Measurements from ENCODE around the gene PALLD. TPM values are rescaled to one million over a fixed set of nuclear protein-coding genes. Genes with fewer than 3 reads are reported as not detected.

The PALLD gene
- polyA plus RNA-seq, 1 donor from 2014 or later, result 20.5 TPM

DNA sequence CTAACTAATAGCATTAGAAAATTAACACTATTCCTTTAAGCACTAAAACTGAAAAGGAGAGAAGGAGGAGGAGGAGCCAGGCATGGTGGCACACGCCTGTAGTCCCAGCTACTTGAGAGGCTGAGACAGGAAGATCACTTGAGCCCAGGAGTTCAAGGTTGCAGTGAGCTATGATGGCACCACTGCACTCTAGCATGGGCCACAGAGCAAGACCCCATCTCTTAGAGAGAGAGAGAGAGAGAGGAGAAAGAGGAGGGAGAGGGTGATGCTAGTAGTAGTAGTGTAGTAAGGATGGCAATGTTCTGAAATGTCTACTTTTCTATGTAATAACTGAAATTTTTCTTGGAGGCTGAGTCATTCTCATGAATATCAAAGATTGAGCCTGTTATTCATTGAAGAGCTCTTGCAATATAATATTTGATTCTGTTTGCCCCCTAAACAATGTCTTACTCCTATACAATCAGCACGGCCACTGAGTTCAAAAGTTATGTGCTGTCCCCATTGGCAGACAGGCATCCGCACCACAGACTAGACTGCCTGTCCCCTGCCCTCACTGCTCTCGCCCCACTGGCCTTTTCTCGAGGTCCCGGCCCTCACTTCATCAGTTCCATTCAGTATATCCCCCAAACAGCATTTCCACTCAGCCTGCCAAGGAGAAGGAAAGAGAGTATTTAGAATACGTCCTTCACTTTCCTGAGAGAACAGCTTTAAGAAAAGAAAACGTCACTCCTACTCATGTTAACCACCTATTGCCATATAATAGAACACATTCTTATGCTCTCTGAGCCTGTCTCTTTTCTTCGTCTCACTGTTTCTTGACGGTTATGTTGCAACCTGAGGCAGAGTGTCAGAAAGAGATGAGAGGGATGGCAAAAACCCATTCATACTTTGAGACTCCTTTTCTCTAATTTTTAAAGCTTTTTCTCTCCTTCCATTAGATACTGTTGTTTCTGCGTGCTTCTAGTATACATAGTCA, 238.1 kb downstream of the PALLD start:
- no peaks in the 10 kb centered on the region for H3K27me3 ChIP-seq (ENCODE audit: insufficient read depth, low read depth, low read length)
- no peaks in the 10 kb centered on the region for H3K9me2 ChIP-seq (ENCODE audit: insufficient read depth, low read length)
- H3K4me2 ChIP-seq (ENCODE audit: low read length), result no peak overlapping the region
- TF ChIP-seq POLR2AphosphoS5 (IDR thresholded peaks at IDR 0.05), result no peak
- no peak for TF ChIP-seq TAF1 (IDR thresholded peaks at IDR 0.05; ENCODE audit: low read depth)
- TF ChIP-seq EP300 (conservative IDR thresholded peaks at IDR 0.05; ENCODE audit: poor library complexity, severe bottlenecking), result no peak
- TF ChIP-seq RAD21 (conservative IDR thresholded peaks at IDR 0.05), result no peak
- TF ChIP-seq MXI1 (conservative IDR thresholded peaks at IDR 0.05; ENCODE audit: poor library complexity, severe bottlenecking), result no peak
- TF ChIP-seq CTCF (IDR thresholded peaks at IDR 0.05; ENCODE audit: poor library complexity, severe bottlenecking), result no peak
- TF ChIP-seq, protein P1, sequence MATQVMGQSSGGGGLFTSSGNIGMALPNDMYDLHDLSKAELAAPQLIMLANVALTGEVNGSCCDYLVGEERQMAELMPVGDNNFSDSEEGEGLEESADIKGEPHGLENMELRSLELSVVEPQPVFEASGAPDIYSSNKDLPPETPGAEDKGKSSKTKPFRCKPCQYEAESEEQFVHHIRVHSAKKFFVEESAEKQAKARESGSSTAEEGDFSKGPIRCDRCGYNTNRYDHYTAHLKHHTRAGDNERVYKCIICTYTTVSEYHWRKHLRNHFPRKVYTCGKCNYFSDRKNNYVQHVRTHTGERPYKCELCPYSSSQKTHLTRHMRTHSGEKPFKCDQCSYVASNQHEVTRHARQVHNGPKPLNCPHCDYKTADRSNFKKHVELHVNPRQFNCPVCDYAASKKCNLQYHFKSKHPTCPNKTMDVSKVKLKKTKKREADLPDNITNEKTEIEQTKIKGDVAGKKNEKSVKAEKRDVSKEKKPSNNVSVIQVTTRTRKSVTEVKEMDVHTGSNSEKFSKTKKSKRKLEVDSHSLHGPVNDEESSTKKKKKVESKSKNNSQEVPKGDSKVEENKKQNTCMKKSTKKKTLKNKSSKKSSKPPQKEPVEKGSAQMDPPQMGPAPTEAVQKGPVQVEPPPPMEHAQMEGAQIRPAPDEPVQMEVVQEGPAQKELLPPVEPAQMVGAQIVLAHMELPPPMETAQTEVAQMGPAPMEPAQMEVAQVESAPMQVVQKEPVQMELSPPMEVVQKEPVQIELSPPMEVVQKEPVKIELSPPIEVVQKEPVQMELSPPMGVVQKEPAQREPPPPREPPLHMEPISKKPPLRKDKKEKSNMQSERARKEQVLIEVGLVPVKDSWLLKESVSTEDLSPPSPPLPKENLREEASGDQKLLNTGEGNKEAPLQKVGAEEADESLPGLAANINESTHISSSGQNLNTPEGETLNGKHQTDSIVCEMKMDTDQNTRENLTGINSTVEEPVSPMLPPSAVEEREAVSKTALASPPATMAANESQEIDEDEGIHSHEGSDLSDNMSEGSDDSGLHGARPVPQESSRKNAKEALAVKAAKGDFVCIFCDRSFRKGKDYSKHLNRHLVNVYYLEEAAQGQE (IDR thresholded peaks at IDR 0.05; ENCODE audit: borderline replicate concordance), result no peak
- TF ChIP-seq EZH2 (IDR thresholded peaks at IDR 0.05; ENCODE audit: borderline replicate concordance, insufficient read depth, low read length, poor library complexity, severe bottlenecking), result no peak
- no peak for TF ChIP-seq SMC3 (conservative IDR thresholded peaks at IDR 0.05; ENCODE audit: poor library complexity)
- no peaks in the 10 kb centered on the region for H4K20me1 ChIP-seq (ENCODE audit: insufficient read depth)
- no peaks in the 10 kb centered on the region for H3K79me2 ChIP-seq (replicated peaks; ENCODE audit: insufficient read depth, low read length)
- H3F3A ChIP-seq (ENCODE audit: insufficient read depth, low read length, poor library complexity, severe bottlenecking), result no peaks in the 10 kb centered on the region
- no peak overlapping the region for H3K27ac ChIP-seq (ENCODE audit: low read length)
- H2AFZ ChIP-seq (ENCODE audit: low read depth, low read length), result no peak overlapping the region
- no peak overlapping the region for H3K9ac ChIP-seq (ENCODE audit: low read length)
- no peaks in the 10 kb centered on the region for H3K36me3 ChIP-seq (ENCODE audit: insufficient read depth, low read length)
- H3K4me3 ChIP-seq (ENCODE audit: low read length), result no peak overlapping the region
- H3K9me3 ChIP-seq (ENCODE audit: low read length), result no peaks in the 10 kb centered on the region

- Histone ChIP-seq H3K9me2 (ENCODE audit: insufficient read depth, low read length) (no peaks in the 10 kb centered on the region), H2AFZ (ENCODE audit: low read depth, low read length) (no peak overlapping the region), H3K27ac (ENCODE audit: low read length) (no peak overlapping the region), H3K27me3 (ENCODE audit: insufficient read depth, low read depth, low read length) (no peaks in the 10 kb centered on the region), H3K9ac (ENCODE audit: low read length) (no peak overlapping the region), H3K79me2 (replicated peaks; ENCODE audit: insufficient read depth, low read length) (no peaks in the 10 kb centered on the region), H3K9me3 (ENCODE audit: low read length) (no peaks in the 10 kb centered on the region), H3F3A (ENCODE audit: insufficient read depth, low read length, poor library complexity, severe bottlenecking) (no peaks in the 10 kb centered on the region), H3K4me2 (ENCODE audit: low read length) (no peak overlapping the region), H4K20me1 (ENCODE audit: insufficient read depth) (no peaks in the 10 kb centered on the region), H3K36me3 (ENCODE audit: insufficient read depth, low read length) (no peaks in the 10 kb centered on the region), H3K4me3 (ENCODE audit: low read length) (no peak overlapping the region)
- no peak for TF ChIP-seq MXI1 (conservative IDR thresholded peaks at IDR 0.05; ENCODE audit: poor library complexity, severe bottlenecking)
- no peak for TF ChIP-seq SMC3 (conservative IDR thresholded peaks at IDR 0.05; ENCODE audit: poor library complexity)
- TF ChIP-seq CTCF (IDR thresholded peaks at IDR 0.05; ENCODE audit: poor library complexity, severe bottlenecking), result no peak
- TF ChIP-seq EP300 (conservative IDR thresholded peaks at IDR 0.05; ENCODE audit: poor library complexity, severe bottlenecking), result no peak
- TF ChIP-seq POLR2AphosphoS5 (IDR thresholded peaks at IDR 0.05), result no peak
- TF ChIP-seq, protein P1 (IDR thresholded peaks at IDR 0.05; ENCODE audit: borderline replicate concordance), result no peak
- TF ChIP-seq RAD21 (conservative IDR thresholded peaks at IDR 0.05), result no peak
- no peak for TF ChIP-seq EZH2 (IDR thresholded peaks at IDR 0.05; ENCODE audit: borderline replicate concordance, insufficient read depth, low read length, poor library complexity, severe bottlenecking)
- TF ChIP-seq TAF1 (IDR thresholded peaks at IDR 0.05; ENCODE audit: low read depth), result no peak
These were observed 238.9 kb downstream of the PALLD start for GRCh38 chr4:168735735-168736134.
